ENCODE data around the gene RAB3IL1.
"Not testable (repeated sequence)": the region's sequence is repeated elsewhere in the genome, so short reads cannot be mapped to it uniquely, and the experiment has no call there.

The RAB3IL1 gene

GRCh38 chr11:61954106-61954850 is 36.9 kb upstream of the RAB3IL1 start:
- DNase-seq: no peak

- DNase-seq: not testable (repeated sequence)
Observed at GRCh38 chr11:61953632-61954031, 36.3 kb upstream of the RAB3IL1 start.

GRCh38 chr11:61952882-61953281 is 35.5 kb upstream of the RAB3IL1 start:
- DNase-seq: no peak

GRCh38 chr11:61951484-61952135 is 34.2 kb upstream of the RAB3IL1 start:
- DNase-seq: no peak

GRCh38 chr11:61950035-61950547 is 32.7 kb upstream of the RAB3IL1 start, which contains the start of gene BEST1:
BEST1 (plus strand) TSS chr11:61950351; CDS start chr11:61951807, 1,456 bp downstream.
- DNase-seq: no peak

GRCh38 chr11:61949169-61950034 is 32.0 kb upstream of the RAB3IL1 start:
- DNase-seq: no peak

- DNase-seq: no peak
Observed at GRCh38 chr11:61948505-61948904, 31.1 kb upstream of the RAB3IL1 start.

- DNase-seq: peak; percentile 67
Observed at GRCh38 chr11:61947486-61948210, 30.3 kb upstream of the RAB3IL1 start.

GRCh38 chr11:61946894-61947293 is 29.5 kb upstream of the RAB3IL1 start:
- DNase-seq: no peak

GRCh38 chr11:61945191-61945590 is 27.8 kb upstream of the RAB3IL1 start:
- DNase-seq: no peak

GRCh38 chr11:61940466-61940865 is 23.1 kb upstream of the RAB3IL1 start:
- no peak for DNase-seq

- DNase-seq: no peak
Observed at GRCh38 chr11:61935861-61936260, 18.5 kb upstream of the RAB3IL1 start.

GRCh38 chr11:61930933-61931332 is 13.6 kb upstream of the RAB3IL1 start:
- no peak for DNase-seq

- no peak for DNase-seq
Observed at GRCh38 chr11:61928606-61929005, 11.2 kb upstream of the RAB3IL1 start.

GRCh38 chr11:61927501-61927900 is 10.1 kb upstream of the RAB3IL1 start:
- no peak for DNase-seq

- no peak for DNase-seq
Observed at GRCh38 chr11:61926235-61926634, 8.9 kb upstream of the RAB3IL1 start.

- DNase-seq: no peak
Observed at GRCh38 chr11:61925736-61926135, 8.4 kb upstream of the RAB3IL1 start.

GRCh38 chr11:61924064-61924455 is 6.7 kb upstream of the RAB3IL1 start:
- DNase-seq: no peak

- peak; percentile 80 for DNase-seq
Observed at GRCh38 chr11:61923166-61924063, 6.0 kb upstream of the RAB3IL1 start.

- DNase-seq: no peak
Observed at GRCh38 chr11:61922539-61922938, 5.2 kb upstream of the RAB3IL1 start.

- DNase-seq: no peak
Observed at GRCh38 chr11:61921446-61921845, 4.1 kb upstream of the RAB3IL1 start.
